ENCODE results near the gene RNF222.

DNA sequence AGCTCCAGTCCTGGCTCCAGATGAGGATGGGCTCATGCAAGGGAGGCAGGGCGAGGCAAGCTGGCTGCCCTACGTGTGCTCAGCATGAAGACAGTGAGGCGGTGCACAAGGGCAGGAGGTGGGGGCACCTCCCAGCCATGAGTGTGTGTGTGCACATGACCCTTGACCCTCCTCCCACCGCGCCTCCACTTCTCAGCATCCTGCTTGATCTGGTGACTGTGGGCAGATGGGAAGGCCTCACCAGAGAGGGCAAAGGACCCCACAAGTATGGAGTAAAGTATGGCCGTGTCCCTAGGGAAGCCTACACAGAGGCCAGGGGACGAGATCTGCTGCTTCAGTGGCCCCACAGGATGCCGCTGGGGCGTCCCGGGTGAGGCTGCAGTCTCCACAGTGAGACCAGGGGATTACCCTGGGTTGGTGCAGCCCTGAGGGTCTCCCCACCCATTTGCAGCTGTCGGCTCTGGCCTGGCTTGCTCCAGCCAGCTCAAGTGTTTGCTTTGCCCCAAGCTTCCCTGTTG lies 7.9 kb upstream of the RNF222 start:
- no peak for TF ChIP-seq YY1 (IDR thresholded peaks at IDR 0.05; ENCODE audit: insufficient read depth, insufficient read length)
- TF ChIP-seq ZNF274 (IDR thresholded peaks at IDR 0.05; ENCODE audit: low read depth, low read length) = no peak

Data from NT2/D1 (cell line).